GM12878 (cell line): ENCODE data around the gene ELN. TPM values are rescaled to one million over a fixed set of nuclear protein-coding genes. Genes with fewer than 3 reads are reported as not detected.
A peak's percentile ranks its signal among the peaks of the same experiment; 100 is the strongest.

Source experiments
- ATAC-seq: fragments of 200-7000 bp; cut with Tn5 transposase; 3 replicates; pipeline ENCODE4 v1.9.1; 2020; ENCODE audit warnings: mild to moderate bottlenecking, moderate library complexity
- BruUV-seq: library from RNA; stranded (reverse); fragments of 400-500 nt; replicated peaks from 2 replicates; lab custom pipeline; 2021; lab: Mats Ljungman, UMichigan
- CTCF ChIA-PET: fragments of 300-600 bp; sonication (Branson Sonifier 250); formaldehyde crosslinking; extraction: SDS; loops from one replicate; lab custom pipeline; 2021; ENCODE audit warnings: inconsistent platforms; lab: Yijun Ruan, JAX
- POLR2A ChIA-PET: fragments of 350-600 bp; formaldehyde crosslinking; extraction: SDS; loops from one replicate; lab custom pipeline; 2021; ENCODE audit warnings: inconsistent platforms; lab: Charles Lee
- RAD21 ChIA-PET: fragments of 300-600 bp; sonication (Branson Sonifier 250); formaldehyde crosslinking; loops from one replicate; lab custom pipeline; 2023; ENCODE audit warnings: antibody characterized with exemption; ENCODE audit not compliant: unreplicated experiment; lab: Charles Lee
- SMC1A ChIA-PET: fragments of 300-600 bp; sonication (Branson Sonifier 250); formaldehyde crosslinking; loops from one replicate; lab custom pipeline; 2023; ENCODE audit not compliant: unreplicated experiment, uncharacterized antibody; lab: Charles Lee
- DNase-seq: peaks from one replicate; pipeline ENCODE4 v3.0.0-alpha.2; 2011; ENCODE audit warnings: low read depth, low spot score
- FAIRE-seq: peaks from 3 replicates; lab custom pipeline; 2011; peaks lifted over from hg19 to GRCh38; lab: Jason Lieb, UNC
- H2AFZ ChIP-seq: 2 replicates; pipeline ENCODE4 v1.6.0; 2011; ENCODE audit warnings: low read depth, low read length, control low read depth; ENCODE audit not compliant: control insufficient read depth
- H3K27ac ChIP-seq: 2 replicates; pipeline ENCODE4 v1.5.1; 2011; ENCODE audit warnings: control low read depth; ENCODE audit not compliant: control insufficient read depth, insufficient read depth
- H3K27me3 ChIP-seq, 2 experiments: replicated peaks in 1 of 2; 2 replicates each; pipeline versions ENCODE4 v1.6.0 to v1.6.1; 2011; ENCODE audit warnings: low read length in 1 of 2; ENCODE audit not compliant: control insufficient read depth in 2 of 2, insufficient read depth in 2 of 2
- H3K36me3 ChIP-seq, 2 experiments: 2 replicates each; pipeline ENCODE4 v1.5.1; 2011; ENCODE audit warnings: low read length in 1 of 2; ENCODE audit not compliant: control insufficient read depth in 2 of 2, insufficient read depth in 2 of 2
- H3K4me1 ChIP-seq: 2 replicates; pipeline ENCODE4 v1.6.1; 2011; ENCODE audit warnings: mild to moderate bottlenecking, low read length, moderate library complexity, mixed read lengths; ENCODE audit not compliant: control insufficient read depth, insufficient read depth
- H3K4me2 ChIP-seq: 2 replicates; pipeline ENCODE4 v1.6.0; 2011; ENCODE audit warnings: control low read depth; ENCODE audit not compliant: control insufficient read depth, insufficient read depth
- H3K4me3 ChIP-seq: fragments of 200-600 bp; sonication (generic); 2 replicates; pipeline ENCODE4 v1.5.1; 2016
- H3K79me2 ChIP-seq: 2 replicates; pipeline ENCODE4 v1.6.0; 2011; ENCODE audit warnings: low read length; ENCODE audit not compliant: control insufficient read depth, insufficient read depth
- H3K9ac ChIP-seq: 2 replicates; pipeline ENCODE4 v1.8.0; 2011; ENCODE audit warnings: low read length, control low read depth, mixed read lengths; ENCODE audit not compliant: control insufficient read depth, insufficient read depth
- H3K9me3 ChIP-seq: replicated peaks from 3 replicates; pipeline ENCODE4 v1.5.1; 2011; ENCODE audit warnings: mild to moderate bottlenecking, low read length; ENCODE audit not compliant: control insufficient read depth, insufficient read depth
- H4K20me1 ChIP-seq: 2 replicates; pipeline ENCODE4 v1.6.0; 2011; ENCODE audit not compliant: control insufficient read depth, insufficient read depth
- ASH2L ChIP-seq: fragments of 300-600, 200-600 bp; sonication (generic); IDR thresholded peaks from 2 replicates; pipeline ENCODE4 v1.6.1; 2017; ENCODE audit warnings: low read depth, mild to moderate bottlenecking, borderline replicate concordance
- ATF2 ChIP-seq: IDR thresholded peaks from 2 replicates; pipeline ENCODE4 v1.6.1; 2012; ENCODE audit warnings: low read length, inconsistent platforms
- BHLHE40 ChIP-seq, 2 experiments: fragments of 450-650 bp in 1 of 2; IDR thresholded peaks; 2 replicates each; pipeline ENCODE4 v1.6.1; 2011 to 2017; ENCODE audit warnings: low read depth in 2 of 2, borderline replicate concordance in 1 of 2, improper control_type of control experiment in 1 of 2, low read length in 1 of 2, mild to moderate bottlenecking in 1 of 2
- BRCA1 ChIP-seq: IDR thresholded peaks from 2 replicates; pipeline ENCODE4 v1.6.1; 2011; ENCODE audit warnings: low read depth, low read length, improper control_type of control experiment
- HCFC1 ChIP-seq: fragments of 150-350 bp; IDR thresholded peaks from 2 replicates; pipeline ENCODE4 v1.6.1; 2014; ENCODE audit warnings: low read length
- HDAC2 ChIP-seq: fragments of 200-600 bp; sonication (generic); IDR thresholded peaks from 2 replicates; pipeline ENCODE4 v1.6.1; 2017
- HDAC6 ChIP-seq: fragments of 200-600 bp; sonication (generic); IDR thresholded peaks from one replicate; pipeline ENCODE4 v1.8.0; 2017; ENCODE audit warnings: antibody characterized with exemption; ENCODE audit not compliant: unreplicated experiment
- IKZF1 ChIP-seq: fragments of 450-650 bp; conservative IDR thresholded peaks from 2 replicates; pipeline ENCODE4 v1.6.1; 2017; ENCODE audit warnings: antibody characterized with exemption, mild to moderate bottlenecking
- JUNB ChIP-seq: IDR thresholded peaks from 2 replicates; pipeline ENCODE4 v1.6.1; 2016; ENCODE audit warnings: antibody characterized with exemption, mild to moderate bottlenecking
- LARP7 ChIP-seq: fragments of 450-650 bp; IDR thresholded peaks from 2 replicates; pipeline ENCODE4 v1.6.1; 2017; ENCODE audit warnings: mild to moderate bottlenecking
- MEF2A ChIP-seq: IDR thresholded peaks from 2 replicates; pipeline ENCODE4 v1.6.1; 2011; ENCODE audit warnings: low read depth, mild to moderate bottlenecking, low read length, moderate library complexity; ENCODE audit not compliant: insufficient read depth
- NFIC ChIP-seq: IDR thresholded peaks from 2 replicates; pipeline ENCODE4 v1.6.1; 2012; ENCODE audit warnings: low read depth, mild to moderate bottlenecking, inconsistent platforms, low read length, moderate library complexity
- NFXL1 ChIP-seq: fragments of 450-650 bp; IDR thresholded peaks from 2 replicates; pipeline ENCODE4 v1.6.1; 2017; ENCODE audit warnings: antibody characterized with exemption, mild to moderate bottlenecking, borderline replicate concordance
- POU2F2 ChIP-seq: IDR thresholded peaks from 3 replicates; pipeline ENCODE4 v1.6.1; 2011; ENCODE audit warnings: low read depth, mild to moderate bottlenecking, low read length, borderline replicate concordance
- RB1 ChIP-seq: fragments of 450-650 bp; formaldehyde crosslinking; IDR thresholded peaks from 2 replicates; pipeline ENCODE4 v1.6.1; 2017; ENCODE audit warnings: mild to moderate bottlenecking, borderline replicate concordance
- RELA ChIP-seq: fragments of 450-650 bp; IDR thresholded peaks from 2 replicates; pipeline ENCODE4 v1.8.0; 2014; ENCODE audit warnings: borderline replicate concordance; ENCODE audit not compliant: partially characterized antibody
- REST ChIP-seq: IDR thresholded peaks from 2 replicates; pipeline ENCODE4 v1.6.1; 2012; ENCODE audit warnings: mild to moderate bottlenecking, low read depth, low read length
- SMARCA5 ChIP-seq: fragments of 450-650 bp; IDR thresholded peaks from 2 replicates; pipeline ENCODE4 v1.6.1; 2017; ENCODE audit warnings: mild to moderate bottlenecking
- SRF ChIP-seq, 2 experiments: IDR thresholded peaks; 2 replicates each; pipeline ENCODE4 v1.6.1; 2011; ENCODE audit warnings: low read depth in 2 of 2, low read length in 2 of 2, mild to moderate bottlenecking in 1 of 2, moderate library complexity in 1 of 2
- USF1 ChIP-seq: IDR thresholded peaks from 2 replicates; pipeline ENCODE4 v1.6.1; 2011; ENCODE audit warnings: borderline replicate concordance, low read depth, mild to moderate bottlenecking, moderate library complexity, mixed read lengths, low read length; ENCODE audit not compliant: insufficient read depth; ENCODE audit errors: extremely low read length
- ZNF207 ChIP-seq: fragments of 450-650 bp; IDR thresholded peaks from 2 replicates; pipeline ENCODE4 v1.6.1; 2014; ENCODE audit warnings: antibody characterized with exemption, mild to moderate bottlenecking, borderline replicate concordance
- WGBS: methylation state at CpG from one replicate; pipeline ENCODE4 v1.1.6; 2016; ENCODE audit warnings: low lambda C conversion rate; ENCODE audit not compliant: insufficient replicate concordance, insufficient coverage; ENCODE audit errors: missing lambda C conversion rate; 5-methylcytosine and 5-hydroxymethylcytosine counted together
- in situ Hi-C: fragments of 300-500 bp; cut with MboI; formaldehyde crosslinking; loops from 9 replicates; pipeline ENCODE4 v1.14.3; 2018; ENCODE audit warnings: mixed read lengths
- intact Hi-C: fragments of 100-400 bp; cut with micrococcal nuclease; formaldehyde crosslinking; loops from one replicate; pipeline ENCODE4 v1.14.2; 2022; ENCODE audit not compliant: unreplicated experiment
- polyA plus RNA-seq, 11 experiments: library from polyadenylated mRNA; depleted of rRNA in 4 of 11; unstranded in 6 of 11; stranded (reverse) in 5 of 11; fragments of >200 nt; fragmentation: Nextera tagmentation in 4 of 11; fragmentation: Illumina TruSeq in 1 of 11; extraction: Ambion mirVana in 4 of 11; extraction: Trizol in 1 of 11; gene quantifications; 1 replicate in 1 of 11; 2 replicates in 10 of 11; pipeline versions ENCODE4 v1.2.1 to v1.2.3, GENCODE V29; 2011 to 2016; ENCODE audit warnings: inconsistent platforms in 2 of 11, missing spikeins in 2 of 11, low read depth in 1 of 11
- total RNA-seq, 4 experiments: library from RNA; depleted of rRNA in 3 of 4; stranded (reverse); fragments of >200 nt in 3 of 4; fragmentation: Illumina TruSeq in 1 of 4; extraction: Trizol in 1 of 4; gene quantifications; 2 replicates each; pipeline versions ENCODE4 v1.2.1 to v1.2.3, GENCODE V29; 2013 to 2021

Gene ELN
- total and polyA plus RNA-seq, 10 of the 15 experiments (the other 5 are each of a cell fraction or from before 2014, with no cell fraction given), result 0.08 to 0.27 (median 0.23) TPM; not detected in 7

- Histone ChIP-seq H2AFZ (peak overlapping the region; percentile 87), H3K4me3 (no peak overlapping the region), H4K20me1 (no peaks in the 10 kb centered on the region), H3K9ac (peak overlapping the region; percentile 42), H3K27me3 (no peaks in the 10 kb centered on the region), H3K4me2 (peak overlapping the region; percentile 1), H3K79me2 (no peaks in the 10 kb centered on the region), H3K9me3 (no peaks in the 10 kb centered on the region), H3K27ac (peak overlapping the region; percentile 55), H3K4me1 (peaks cover 13% of the 10 kb centered on the region), H3K36me3 (no peaks in the 10 kb centered on the region)
- FAIRE-seq (no peak), DNase-seq (peak; percentile 26), ATAC-seq (peak; percentile 98)
- BruUV-seq, result no TSS peak
- in situ Hi-C loops (no loop called here), intact Hi-C loops (no loop called here)
- ChIA-PET RAD21 (no interaction called here), CTCF (interaction anchor here (1.8 kb wide), 1 partner anchor 13 kb away, joined by 8 read pairs; no protein-coding TSS in a partner anchor), SMC1A (no interaction called here), POLR2A (no interaction called here)
- 0% methylated on average over 13 of the region's 13 CpGs for WGBS
- peak in 1 of 2 experiments; percentile 44; a peak in 1 of 4 replicates for TF ChIP-seq SRF (IDR thresholded peaks at IDR 0.05; ENCODE audit: low read depth in 2 of 2, low read length in 2 of 2)
- peak; percentile 77 for TF ChIP-seq JUNB
- TF ChIP-seq SMARCA5, result no peak
- no peak for TF ChIP-seq ATF2
- no peak for TF ChIP-seq HDAC6
- TF ChIP-seq BHLHE40 (IDR thresholded peaks at IDR 0.05; ENCODE audit: borderline replicate concordance in 1 of 2, low read depth in 2 of 2, low read length in 1 of 2), result no peak
- no peak for TF ChIP-seq BRCA1
- TF ChIP-seq LARP7, result no peak
- 0 out of 2 replicates have a peak, but pooled peaks have one; percentile 71 for TF ChIP-seq ASH2L
- no peak for TF ChIP-seq RELA
- no peak for TF ChIP-seq POU2F2
- no peak for TF ChIP-seq REST
- no peak for TF ChIP-seq HDAC2
- no peak for TF ChIP-seq NFXL1
- no peak for TF ChIP-seq RB1
- TF ChIP-seq IKZF1, result 0 out of 2 replicates have a peak, but pooled peaks have one; percentile 28
- TF ChIP-seq MEF2A, result peak; percentile 99
- TF ChIP-seq HCFC1, result no peak
- TF ChIP-seq NFIC, result no peak
- no peak for TF ChIP-seq USF1
- no peak for TF ChIP-seq ZNF207
Measured at GRCh38 chr7:74012842-74013249, 15.1 kb upstream of the ELN start.
